Pancreas (tissue), 10 donors: Measurements from ENCODE around the gene GALNT15. TPM values are rescaled to one million over a fixed set of nuclear protein-coding genes. Genes with fewer than 3 reads are reported as not detected.

Experiments
- ATAC-seq, 4 donors: fragments of 200-7000 bp; cut with Tn5 transposase; one replicate each; pipeline versions ENCODE4 v1.8.0 to v1.9.1; 2020; ENCODE audit warnings: mild to moderate bottlenecking in 4 of 4, moderate library complexity in 4 of 4
- DNase-seq, 6 donors: peaks; one replicate each; pipeline ENCODE4 v3.0.0-alpha.2; 2020
- FAIRE-seq: peaks from 2 replicates; lab custom pipeline; 2012; peaks lifted over from hg19 to GRCh38; lab: Jason Lieb, UNC
- H3K27ac ChIP-seq, 4 donors: fragments of 200-600 bp; sonication (generic); 1 replicate in 3 of 4; 2 replicates in 1 of 4; pipeline versions ENCODE4 v1.5.0 to v1.8.0; 2020
- H3K27me3 ChIP-seq, 4 donors: fragments of 200-600 bp; one replicate each; pipeline ENCODE4 v1.8.0; 2021
- H3K36me3 ChIP-seq, 3 donors: fragments of 200-600 bp; sonication (generic) in 1 of 3; one replicate each; pipeline versions ENCODE4 v1.5.0 to v1.8.0; 2020 to 2021
- H3K4me1 ChIP-seq, 3 donors: fragments of 200-600 bp; one replicate each; pipeline ENCODE4 v1.8.0; 2021
- H3K4me3 ChIP-seq, 4 donors: fragments of 200-600 bp; sonication (generic) in 2 of 4; one replicate each; pipeline versions ENCODE4 v1.5.0 to v1.8.0; 2020 to 2021
- H3K9me3 ChIP-seq, 4 donors: fragments of 200-600 bp; one replicate each; pipeline ENCODE4 v1.8.0; 2021
- WGBS, 2 donors: extraction: QIAGEN DNeasy Blood & Tissue Kit; methylation state at CpG; one replicate each; pipeline ENCODE4 v1.1.7; 2013; 5-methylcytosine and 5-hydroxymethylcytosine counted together
- intact Hi-C, 3 donors: fragments of 100-400 bp; cut with DNase I; formaldehyde crosslinking; loops; one replicate each; pipeline versions ENCODE4 v1.11.1 to v1.14.2; 2022
- polyA plus RNA-seq, 2 donors: library from polyadenylated mRNA; stranded (reverse); fragments of 200-250 nt; gene quantifications; one replicate each; pipeline ENCODE4 v1.2.3, GENCODE V29; 2013
- total RNA-seq, 6 donors: library from RNA; stranded (reverse); fragmentation: NEBNext Ultra II Directional in 4 of 6; extraction: Animal tissue kit (Norgen Biotek cat#: 25700) in 4 of 6; gene quantifications; one replicate each; pipeline versions ENCODE4 v1.2.1 to v1.2.4, GENCODE V29; 2021 to 2023
- TF ChIP-seq, protein P1 (sequence below), 4 donors: fragments of 200-600 bp; sonication (generic) in 3 of 4; IDR thresholded peaks; one replicate each; pipeline versions ENCODE4 v1.5.0 to v1.8.0; 2021; ENCODE audit warnings: antibody characterized with exemption in 4 of 4
- donor health status: healthy with polysubstance abuse.
- donor health status: DM: no; HTN: no; CAD: no; lungs with moderate emphysema.
- donor health status: DM: no; HTN: no; CAD: no.
- donor health status: control.
- donor health status: control.
- donor health status: Bipolar disorder and iron deficiency.
- donor health status: DM: yes; HTN: yes; CAD: no.
- donor health status: DM: no; HTN: no; CAD: no.
- donor health status: DM: no; HTN: no; CAD: no.
- donor health status: DM: yes; HTN: yes; CAD: no.

The GALNT15 gene
- total and polyA plus RNA-seq, 8 donors: 0.78 to 5.6 (median 2.6) TPM

DNA sequence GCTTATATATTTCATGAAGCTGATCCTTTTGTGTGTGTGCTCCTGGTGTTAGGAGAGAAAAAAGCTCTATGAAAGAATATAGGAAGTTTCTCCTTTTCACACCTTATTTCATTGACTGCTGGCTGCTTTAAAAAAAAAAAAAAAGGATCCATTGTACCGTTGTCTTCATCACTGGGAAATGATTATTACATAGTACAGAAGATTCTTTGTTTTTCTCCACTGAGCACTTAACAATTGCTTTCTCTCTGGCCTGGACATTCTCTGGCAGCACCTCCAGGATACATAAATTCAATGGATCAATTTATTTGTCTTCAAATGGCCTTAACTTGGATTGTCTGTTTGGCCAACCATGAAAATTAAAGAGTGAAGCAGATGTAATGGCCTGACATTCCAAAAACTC lies 53.1 kb downstream of the GALNT15 start:
- 19 to 31% methylated on average over 1 of the region's 1 CpG for WGBS, 2 donors
- H3K27ac ChIP-seq: no peak overlapping the region
- ATAC-seq (no peak), DNase-seq (no peak), FAIRE-seq (no peak)
- no peaks in the 10 kb centered on the region for H3K36me3 ChIP-seq
- TF ChIP-seq, protein P1, sequence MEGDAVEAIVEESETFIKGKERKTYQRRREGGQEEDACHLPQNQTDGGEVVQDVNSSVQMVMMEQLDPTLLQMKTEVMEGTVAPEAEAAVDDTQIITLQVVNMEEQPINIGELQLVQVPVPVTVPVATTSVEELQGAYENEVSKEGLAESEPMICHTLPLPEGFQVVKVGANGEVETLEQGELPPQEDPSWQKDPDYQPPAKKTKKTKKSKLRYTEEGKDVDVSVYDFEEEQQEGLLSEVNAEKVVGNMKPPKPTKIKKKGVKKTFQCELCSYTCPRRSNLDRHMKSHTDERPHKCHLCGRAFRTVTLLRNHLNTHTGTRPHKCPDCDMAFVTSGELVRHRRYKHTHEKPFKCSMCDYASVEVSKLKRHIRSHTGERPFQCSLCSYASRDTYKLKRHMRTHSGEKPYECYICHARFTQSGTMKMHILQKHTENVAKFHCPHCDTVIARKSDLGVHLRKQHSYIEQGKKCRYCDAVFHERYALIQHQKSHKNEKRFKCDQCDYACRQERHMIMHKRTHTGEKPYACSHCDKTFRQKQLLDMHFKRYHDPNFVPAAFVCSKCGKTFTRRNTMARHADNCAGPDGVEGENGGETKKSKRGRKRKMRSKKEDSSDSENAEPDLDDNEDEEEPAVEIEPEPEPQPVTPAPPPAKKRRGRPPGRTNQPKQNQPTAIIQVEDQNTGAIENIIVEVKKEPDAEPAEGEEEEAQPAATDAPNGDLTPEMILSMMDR (IDR thresholded peaks at IDR 0.05): no peak
- intact Hi-C loops: no loop called here
- H3K9me3 ChIP-seq: no peaks in the 10 kb centered on the region
- H3K4me3 ChIP-seq: no peak overlapping the region
- no peaks in the 10 kb centered on the region for H3K27me3 ChIP-seq
- no peaks in the 10 kb centered on the region for H3K4me1 ChIP-seq

DNA sequence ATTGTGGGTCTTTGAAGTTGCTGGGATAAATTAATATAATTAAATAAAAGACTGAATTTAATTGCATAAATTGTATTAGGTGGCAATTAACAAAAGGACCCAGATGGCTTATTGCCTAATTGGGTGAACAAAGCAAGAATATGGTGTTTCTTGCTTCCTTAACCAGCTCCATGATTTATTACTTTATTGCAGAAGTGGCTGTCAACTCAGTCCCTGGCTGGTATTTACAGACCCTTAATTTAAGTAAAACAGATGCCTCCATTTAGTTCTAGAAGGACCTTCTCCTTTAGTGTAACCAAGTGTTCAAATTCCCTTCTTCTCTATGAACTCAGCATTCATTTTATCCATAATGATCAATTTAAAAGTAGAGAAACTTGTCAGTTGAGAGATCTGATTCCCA lies 55.2 kb downstream of the GALNT15 start:
- DNase-seq (no peak), FAIRE-seq (no peak), ATAC-seq (no peak)
- H3K36me3 ChIP-seq: no peaks in the 10 kb centered on the region
- H3K27me3 ChIP-seq: no peaks in the 10 kb centered on the region
- intact Hi-C loops: no loop called here
- H3K4me3 ChIP-seq: no peak overlapping the region
- H3K27ac ChIP-seq: no peak overlapping the region
- H3K4me1 ChIP-seq: no peaks in the 10 kb centered on the region
- no peaks in the 10 kb centered on the region for H3K9me3 ChIP-seq
- TF ChIP-seq, protein P1 (IDR thresholded peaks at IDR 0.05): no peak

DNA sequence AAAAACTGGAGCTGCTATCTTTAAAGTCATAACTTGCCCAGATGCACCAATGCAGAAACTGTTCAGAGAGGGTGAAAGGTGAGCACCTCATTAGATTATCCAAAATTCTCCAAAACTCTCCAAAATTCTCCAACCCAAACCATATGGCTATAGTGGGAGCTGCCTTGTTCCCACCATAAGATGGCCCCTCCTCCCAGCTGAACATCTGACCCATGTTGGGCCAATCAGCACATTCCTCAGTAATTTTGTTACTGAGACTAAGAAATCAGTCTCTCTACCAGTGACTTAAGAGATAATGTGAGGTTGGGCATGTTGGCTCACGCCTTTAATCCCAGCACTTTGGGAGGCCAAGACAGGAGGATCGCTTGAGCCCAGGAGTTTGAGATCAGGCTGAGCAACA lies 57.5 kb downstream of the GALNT15 start:
- intact Hi-C loops: no loop called here
- WGBS, 2 donors: 96 to 97% methylated on average over 2 of the region's 2 CpGs
- ATAC-seq (no peak), DNase-seq (no peak), FAIRE-seq (no peak)
- Histone ChIP-seq H3K4me3 (no peak overlapping the region), H3K9me3 (no peaks in the 10 kb centered on the region), H3K27ac (no peak overlapping the region), H3K27me3 (no peaks in the 10 kb centered on the region), H3K4me1 (no peaks in the 10 kb centered on the region), H3K36me3 (no peaks in the 10 kb centered on the region)
- TF ChIP-seq, protein P1 (IDR thresholded peaks at IDR 0.05): no peak

DNA sequence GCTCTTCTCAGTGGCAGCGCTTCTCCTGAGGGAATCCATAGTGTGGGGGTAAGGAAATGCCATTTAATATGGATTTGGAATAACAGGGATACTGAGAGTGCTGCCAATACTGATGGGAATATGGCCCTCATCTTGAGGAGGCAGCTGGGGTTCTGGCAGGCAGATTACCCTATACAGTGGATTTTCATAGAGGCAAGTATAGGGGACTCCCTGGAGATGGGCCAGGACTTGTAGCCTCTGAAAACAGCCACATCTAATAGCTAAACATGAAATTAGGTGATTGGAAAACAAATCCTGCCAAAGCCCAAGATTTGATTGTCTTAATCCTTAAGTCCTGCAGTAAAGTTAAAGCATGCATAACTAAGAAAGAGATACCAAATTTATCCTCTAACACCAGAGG lies 59.3 kb downstream of the GALNT15 start:
- no peak for ATAC-seq
- intact Hi-C loops: no loop called here
- Histone ChIP-seq H3K27me3 (no peaks in the 10 kb centered on the region), H3K9me3 (no peaks in the 10 kb centered on the region), H3K27ac (no peak overlapping the region), H3K4me3 (no peak overlapping the region), H3K36me3 (no peaks in the 10 kb centered on the region), H3K4me1 (no peaks in the 10 kb centered on the region)
- TF ChIP-seq, protein P1 (IDR thresholded peaks at IDR 0.05): no peak
- 98 to 100% methylated on average over 1 of the region's 1 CpG for WGBS, 2 donors
- DNase-seq: no peak
- no peak for FAIRE-seq

DNA sequence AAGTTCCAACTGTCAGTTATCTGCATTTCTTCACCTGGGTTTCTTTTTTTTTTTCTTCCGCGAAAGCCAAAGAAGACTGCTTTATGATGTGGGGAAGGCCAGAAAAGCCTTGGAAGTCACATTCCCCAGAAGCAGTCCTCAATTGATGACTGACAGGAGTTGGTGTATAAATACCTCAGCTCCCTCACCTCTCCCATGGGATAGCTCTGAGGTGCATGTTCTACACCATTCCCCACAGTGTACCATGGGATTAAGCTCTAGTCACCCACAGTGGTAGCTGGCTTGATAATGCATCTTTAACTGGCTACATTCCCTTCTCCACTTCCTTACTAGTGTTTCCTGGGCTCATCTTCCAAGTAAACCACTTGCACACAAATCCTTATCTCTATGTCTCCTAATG lies 59.8 kb downstream of the GALNT15 start:
- FAIRE-seq (no peak), DNase-seq (no peak), ATAC-seq (no peak)
- H3K9me3 ChIP-seq: no peaks in the 10 kb centered on the region
- intact Hi-C loops: no loop called here
- no peak overlapping the region for H3K27ac ChIP-seq
- H3K36me3 ChIP-seq: no peaks in the 10 kb centered on the region
- H3K4me3 ChIP-seq: no peak overlapping the region
- no peaks in the 10 kb centered on the region for H3K27me3 ChIP-seq
- H3K4me1 ChIP-seq: no peaks in the 10 kb centered on the region
- TF ChIP-seq, protein P1 (IDR thresholded peaks at IDR 0.05): no peak
- 95% methylated on average over 2 of the region's 2 CpGs for WGBS, 2 donors
